Psoas muscle (tissue), 8 donors: ENCODE data around the gene TAMALIN. TPM values are rescaled to one million over a fixed set of nuclear protein-coding genes. Genes with fewer than 3 reads are reported as not detected.
A peak's percentile ranks its signal among the peaks of the same experiment; 100 is the strongest.

Experiments used
- ATAC-seq, 4 donors: fragments of 200-7000 bp; cut with Tn5 transposase; one replicate each; pipeline ENCODE4 v1.9.1; 2020; ENCODE audit warnings: moderate library complexity in 3 of 4, mild to moderate bottlenecking in 2 of 4
- DNase-seq, 2 donors: peaks; one replicate each; pipeline ENCODE4 v3.0.0-alpha.2; 2020
- H3K27ac ChIP-seq: fragments of 200-600 bp; one replicate; pipeline ENCODE4 v1.8.0; 2022
- H3K27me3 ChIP-seq, 3 donors: fragments of 200-600 bp in 1 of 3; one replicate each; pipeline versions ENCODE4 v1.6.1 to v1.8.0; 2013 to 2022; ENCODE audit warnings: low read length in 2 of 3, mild to moderate bottlenecking in 2 of 3, moderate library complexity in 1 of 3; ENCODE audit not compliant: insufficient read depth in 3 of 3
- H3K36me3 ChIP-seq, 2 donors: fragments of 200-600 bp in 1 of 2; one replicate each; pipeline versions ENCODE4 v1.6.1 to v1.8.0; 2013 to 2022; ENCODE audit warnings: low read depth in 1 of 2, mild to moderate bottlenecking in 1 of 2, moderate library complexity in 1 of 2; ENCODE audit not compliant: insufficient read depth in 1 of 2
- H3K4me1 ChIP-seq: fragments of 200-600 bp; one replicate; pipeline ENCODE4 v1.8.0; 2022
- H3K4me3 ChIP-seq: fragments of 200-600 bp; one replicate; pipeline ENCODE4 v1.8.0; 2022; ENCODE audit warnings: mild to moderate bottlenecking
- H3K9me3 ChIP-seq: fragments of 200-600 bp; one replicate; pipeline ENCODE4 v1.8.0; 2022
- CTCF ChIP-seq: fragments of 200-600 bp; IDR thresholded peaks from one replicate; pipeline ENCODE4 v1.8.0; 2022; ENCODE audit warnings: antibody characterized with exemption
- WGBS, 3 donors: extraction: QIAGEN DNeasy Blood & Tissue Kit; methylation state at CpG; one replicate each; pipeline versions ENCODE4 v1.1.6 to v1.1.7; 2013; 5-methylcytosine and 5-hydroxymethylcytosine counted together
- intact Hi-C, 2 donors: fragments of 100-400 bp; cut with DNase I; formaldehyde crosslinking; loops; one replicate each; pipeline versions ENCODE4 v1.11.0 to v1.14.2; 2022
- polyA plus RNA-seq, 3 donors: library from polyadenylated mRNA; stranded (reverse); fragments of 200-250 nt; gene quantifications; one replicate each; pipeline ENCODE4 v1.2.3, GENCODE V29; 2013
- total RNA-seq, 4 donors: library from RNA; stranded (reverse); fragmentation: NEBNext Ultra II Directional in 2 of 4; extraction: Animal tissue kit (Norgen Biotek cat#: 25700) in 2 of 4; gene quantifications; one replicate each; pipeline versions ENCODE4 v1.2.1 to v1.2.4, GENCODE V29; 2021 to 2023
- donor health status: healthy with polysubstance abuse.
- donor health status: DM: no; HTN: no; CAD: no; lungs with moderate emphysema.
- donor health status: Bipolar disorder and iron deficiency.
- donor health status: healthy.
- donor health status: DM: yes; HTN: yes; CAD: no.
- donor health status: DM: no; HTN: no; CAD: no.
- donor health status: DM: no; HTN: no; CAD: no.
- donor health status: DM: yes; HTN: yes; CAD: no.

Gene TAMALIN
- total and polyA plus RNA-seq, 7 donors = 5.5 to 12.8 (median 9.6) TPM

- WGBS, 3 donors = 49 to 53% (median 49%) methylated on average over 5 of the region's 5 CpGs
- TF ChIP-seq CTCF = peak; percentile 74
- intact Hi-C loops = loop anchor here (5.0 kb wide), 2 partner anchors 78 to 118 kb away; no protein-coding TSS in a partner anchor
- Histone ChIP-seq H3K4me1 (peaks cover 4% of the 10 kb centered on the region), H3K27me3 (peaks cover 0 to 24% (median 8%) of the 10 kb centered on the region in 3 donors), H3K36me3 (no peaks in the 10 kb centered on the region), H3K4me3 (no peak overlapping the region), H3K27ac (no peak overlapping the region), H3K9me3 (no peaks in the 10 kb centered on the region)
- DNase-seq (peak; percentile 47 to 68), ATAC-seq (peak; percentile 34 to 79 (median 60))
Measured at GRCh38 chr12:52004042-52004648, 2.6 kb upstream of the TAMALIN start.

DNA sequence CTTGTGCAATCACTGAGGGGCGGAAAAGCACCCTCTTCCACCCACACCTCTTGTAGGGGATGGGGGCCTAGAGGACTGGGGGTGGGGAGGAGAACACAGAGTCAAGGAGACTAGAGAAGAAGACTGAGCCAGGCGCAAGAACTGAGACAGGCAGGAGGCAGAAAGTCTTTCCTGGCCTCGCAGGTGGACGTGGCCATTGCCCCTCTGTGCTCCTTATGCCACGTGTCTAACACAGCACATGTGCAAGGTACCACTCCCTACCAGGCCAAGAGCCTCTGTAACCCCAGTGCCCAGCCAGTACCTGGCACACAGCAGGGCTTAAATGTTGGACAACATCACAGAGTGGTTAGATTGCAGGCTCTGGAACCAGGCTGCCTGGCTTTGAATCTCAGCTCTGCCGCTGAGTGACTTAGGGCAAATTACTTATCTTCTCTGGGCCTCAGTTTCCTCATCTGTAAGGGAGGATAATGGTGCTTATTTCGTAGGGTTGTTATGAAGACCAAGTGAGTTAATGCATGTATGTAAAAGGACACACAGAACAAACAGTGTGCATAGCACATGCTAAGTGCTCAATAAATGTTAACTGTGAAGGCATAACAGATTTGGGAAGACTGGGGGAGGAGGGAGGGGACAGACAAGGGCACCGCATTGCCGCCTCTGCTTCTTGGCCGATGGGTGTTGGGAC lies 1.4 kb upstream of the TAMALIN start:
- ATAC-seq = no peak
- TF ChIP-seq CTCF = no peak
- DNase-seq = peak in 1 of 2 donors; percentile 28
- Histone ChIP-seq H3K9me3 (no peaks in the 10 kb centered on the region), H3K4me1 (peaks cover 4% of the 10 kb centered on the region), H3K36me3 (no peaks in the 10 kb centered on the region), H3K27ac (no peak overlapping the region), H3K4me3 (no peak overlapping the region), H3K27me3 (peaks cover 0 to 24% (median 8%) of the 10 kb centered on the region in 3 donors)
- WGBS, 3 donors = 81 to 93% (median 90%) methylated on average over 10 of the region's 10 CpGs
- intact Hi-C loops = loop anchor here (1.0 to 5.0 kb wide), 2 partner anchors 18 to 117 kb away; no protein-coding TSS in a partner anchor

GRCh38 chr12:52005903-52006703 lies 643 bp upstream of the TAMALIN start:
- ATAC-seq = peak in 2 of 4 donors; percentile 6 to 9
- TF ChIP-seq CTCF = no peak
- WGBS, 3 donors = 43 to 47% (median 44%) methylated on average over 24 to 28 of the region's 28 CpGs
- Histone ChIP-seq H3K27ac (no peak overlapping the region), H3K9me3 (no peaks in the 10 kb centered on the region), H3K4me1 (peaks cover 4% of the 10 kb centered on the region), H3K36me3 (peaks cover 0 to 5% of the 10 kb centered on the region in 2 donors), H3K4me3 (peak overlapping the region; percentile 75), H3K27me3 (peaks cover 0 to 24% (median 8%) of the 10 kb centered on the region in 3 donors)
- DNase-seq = peak; percentile 39 to 71
- intact Hi-C loops = loop anchor here (1.0 to 5.0 kb wide), 2 partner anchors 17 to 116 kb away; no protein-coding TSS in a partner anchor

DNA sequence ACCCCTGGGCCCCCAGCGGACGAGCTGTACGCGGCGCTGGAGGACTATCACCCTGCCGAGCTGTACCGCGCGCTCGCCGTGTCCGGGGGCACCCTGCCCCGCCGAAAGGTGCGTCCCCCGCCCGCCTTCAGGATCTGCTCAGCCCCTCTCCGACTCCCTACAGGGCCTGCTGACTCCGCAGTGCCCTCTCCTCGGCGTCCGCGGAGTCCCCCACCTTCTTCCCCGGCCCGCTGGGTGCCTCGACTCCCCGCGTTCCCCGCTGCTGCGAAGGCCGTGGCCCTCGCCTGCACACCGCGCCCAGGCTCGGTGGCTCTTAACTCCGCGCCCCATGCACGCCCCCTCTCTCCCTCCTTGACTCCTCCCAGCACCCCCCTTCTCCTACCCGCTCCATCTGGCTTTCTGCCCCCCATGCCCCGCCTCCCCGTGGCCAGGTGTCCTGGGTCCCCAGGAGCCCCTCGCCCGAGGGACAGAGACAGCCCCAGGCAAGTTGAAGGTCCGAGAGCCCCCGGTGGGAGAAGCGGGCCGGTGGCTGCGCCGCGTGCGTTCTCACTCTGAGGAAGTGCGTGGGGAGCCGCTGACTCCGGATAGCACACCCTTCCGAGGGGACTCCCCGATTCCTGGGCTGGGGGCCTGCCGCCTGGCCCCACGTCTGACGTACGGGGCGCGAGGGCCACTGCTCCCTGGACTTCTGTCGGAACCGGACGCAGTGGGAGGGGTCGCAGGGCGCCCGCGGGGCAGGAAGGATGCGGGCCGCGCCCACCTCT lies 594 bp downstream of the TAMALIN start:
- no peak for TF ChIP-seq CTCF
- WGBS, 3 donors = 8 to 12% (median 11%) methylated on average over 48 to 72 of the region's 72 CpGs
- peak; percentile 14 to 33 (median 23) for ATAC-seq
- Histone ChIP-seq H3K27ac (peak overlapping the region; percentile 62), H3K36me3 (peaks cover 0 to 16% of the 10 kb centered on the region in 2 donors), H3K27me3 (peaks cover 0 to 24% (median 8%) of the 10 kb centered on the region in 3 donors), H3K9me3 (no peaks in the 10 kb centered on the region), H3K4me3 (peak overlapping the region; percentile 75), H3K4me1 (peaks cover 4% of the 10 kb centered on the region)
- peak; percentile 56 to 72 for DNase-seq
- intact Hi-C loops = loop anchor here in 1 of 2 donors (5.0 kb wide), 1 partner anchor 115 kb away; no protein-coding TSS in a partner anchor
